Adrenal gland (tissue), 5 donors: ENCODE measurements around the gene TM4SF18.

Source experiments
- CTCF ChIP-seq, 6 experiments: fragments of 450-650 bp in 4 of 6; fragments of 200-600 bp in 2 of 6; sonication (generic) in 1 of 6; IDR thresholded peaks; 1 replicate in 5 of 6; 2 replicates in 1 of 6; pipeline versions ENCODE4 v1.5.1 to v1.8.0; 2016 to 2021; ENCODE audit warnings: antibody characterized with exemption in 6 of 6, mild to moderate bottlenecking in 2 of 6, moderate library complexity in 1 of 6
- POLR2A ChIP-seq, 2 donors: fragments of 450-650 bp; IDR thresholded peaks; one replicate each; pipeline ENCODE4 v1.6.1; 2017; ENCODE audit warnings: antibody characterized with exemption in 2 of 2, mild to moderate bottlenecking in 2 of 2, moderate library complexity in 1 of 2
- donor health status: DM: no; HTN: no; CAD: no.

- TF ChIP-seq CTCF (IDR thresholded peaks at IDR 0.05) (no peak), POLR2A (IDR thresholded peaks at IDR 0.05) (no peak)
Observed at GRCh38 chr3:149283401-149283800, 50.0 kb downstream of the TM4SF18 start.
